Activated CD4-positive, alpha-beta T cell treated with anti-CD3 and anti-CD28 coated beads for 48 hours (primary cell): ENCODE data around the gene TNFAIP8L1.

Source experiments
- DNase-seq: peaks from one replicate; pipeline ENCODE4 v3.0.0-alpha.2; 2020

The TNFAIP8L1 gene

DNA sequence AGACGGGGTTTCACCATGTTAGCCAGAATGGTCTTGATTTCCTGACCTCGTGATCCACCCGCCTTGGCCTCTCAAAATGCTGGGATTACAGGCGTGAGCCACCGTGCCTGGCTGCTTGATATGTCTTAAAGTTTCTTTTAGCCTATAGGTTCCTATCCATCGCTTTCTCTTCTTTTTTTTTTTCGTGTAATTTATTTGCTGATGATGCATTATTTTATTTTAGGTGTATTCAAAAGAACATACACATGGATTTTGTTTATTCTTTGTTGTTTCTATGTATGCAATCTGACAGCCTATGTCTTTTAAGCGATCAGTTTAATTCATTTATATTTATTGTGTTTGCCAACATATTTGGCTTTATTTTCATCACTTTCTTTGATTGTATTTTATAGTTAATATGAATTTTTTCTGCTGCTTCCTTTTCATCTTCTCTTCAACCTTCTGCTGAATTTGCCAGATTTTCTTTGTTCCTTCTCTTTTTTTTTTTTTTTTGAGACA, 26.0 kb upstream of the TNFAIP8L1 start:
- DNase-seq: no peak

DNA sequence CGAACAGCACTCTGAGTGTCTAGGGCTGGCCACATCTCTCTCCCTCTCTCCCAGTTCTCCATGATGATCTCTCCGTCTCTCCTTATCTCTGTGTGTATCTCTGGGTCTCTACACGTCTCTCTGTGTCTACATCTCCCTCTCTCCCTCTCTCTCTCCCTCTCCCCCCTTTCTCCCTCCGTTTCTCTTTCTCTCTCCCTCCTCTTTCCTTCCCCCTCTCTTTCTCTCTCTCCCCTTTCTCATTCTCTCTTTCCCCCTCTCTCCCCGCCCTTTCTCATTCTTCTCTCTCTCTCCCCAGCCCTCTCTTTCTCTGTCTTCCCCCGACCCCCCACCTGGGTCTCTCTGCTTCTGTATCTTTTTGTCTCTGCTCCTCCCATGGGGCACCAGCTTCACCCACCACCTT, 21.3 kb upstream of the TNFAIP8L1 start:
- DNase-seq: no peak

DNA sequence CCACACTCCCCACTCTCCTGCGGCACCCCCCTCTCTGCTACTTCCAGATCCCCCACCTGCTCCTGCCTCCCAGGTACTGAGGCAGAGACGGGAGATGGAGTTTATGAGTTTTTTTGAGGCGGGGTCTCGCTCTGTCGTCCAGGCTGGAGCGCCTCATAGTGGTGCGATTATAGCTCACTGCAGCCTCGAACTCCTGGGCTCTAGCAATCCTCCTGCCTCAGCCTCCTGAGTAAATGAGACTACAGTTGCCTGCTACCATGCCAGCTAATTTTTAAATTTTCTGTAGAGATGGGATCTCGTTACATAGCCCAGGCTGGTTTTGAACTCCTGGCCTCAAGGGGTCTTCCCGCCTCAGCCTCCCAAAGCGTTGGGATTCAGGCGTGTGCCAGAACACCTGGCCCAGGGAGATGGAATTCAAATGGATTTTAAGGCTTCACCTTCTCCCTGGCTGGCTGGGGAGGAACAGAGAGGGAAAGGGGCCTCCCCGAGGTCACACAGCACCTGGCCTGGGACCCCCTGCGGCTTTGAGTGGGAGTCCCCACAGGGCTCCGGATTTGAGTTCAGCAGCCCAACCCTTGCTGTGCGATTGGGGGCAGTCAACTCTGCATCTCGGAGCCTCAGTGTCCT, 19.5 kb upstream of the TNFAIP8L1 start:
- DNase-seq: no peak

DNA sequence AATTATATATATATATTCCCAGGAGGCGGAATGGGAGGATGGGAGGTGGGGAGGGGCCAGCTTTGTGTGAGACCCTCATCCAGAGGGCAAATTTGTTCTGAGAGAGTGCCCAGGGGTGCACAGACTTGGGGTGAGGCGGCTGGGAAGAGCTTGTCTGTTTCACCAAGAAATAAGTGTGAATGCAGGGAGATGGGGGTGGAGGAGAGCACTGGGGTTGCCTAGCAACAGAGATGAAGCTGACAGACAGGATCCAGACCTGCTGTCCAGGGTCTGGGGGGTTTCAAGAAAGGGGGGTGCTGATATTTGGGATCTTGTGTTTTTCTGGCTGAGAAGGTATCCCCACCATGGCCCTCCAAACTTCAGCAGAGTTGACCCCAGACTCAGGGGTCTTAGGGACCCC, 18.6 kb upstream of the TNFAIP8L1 start:
- DNase-seq: no peak

DNA sequence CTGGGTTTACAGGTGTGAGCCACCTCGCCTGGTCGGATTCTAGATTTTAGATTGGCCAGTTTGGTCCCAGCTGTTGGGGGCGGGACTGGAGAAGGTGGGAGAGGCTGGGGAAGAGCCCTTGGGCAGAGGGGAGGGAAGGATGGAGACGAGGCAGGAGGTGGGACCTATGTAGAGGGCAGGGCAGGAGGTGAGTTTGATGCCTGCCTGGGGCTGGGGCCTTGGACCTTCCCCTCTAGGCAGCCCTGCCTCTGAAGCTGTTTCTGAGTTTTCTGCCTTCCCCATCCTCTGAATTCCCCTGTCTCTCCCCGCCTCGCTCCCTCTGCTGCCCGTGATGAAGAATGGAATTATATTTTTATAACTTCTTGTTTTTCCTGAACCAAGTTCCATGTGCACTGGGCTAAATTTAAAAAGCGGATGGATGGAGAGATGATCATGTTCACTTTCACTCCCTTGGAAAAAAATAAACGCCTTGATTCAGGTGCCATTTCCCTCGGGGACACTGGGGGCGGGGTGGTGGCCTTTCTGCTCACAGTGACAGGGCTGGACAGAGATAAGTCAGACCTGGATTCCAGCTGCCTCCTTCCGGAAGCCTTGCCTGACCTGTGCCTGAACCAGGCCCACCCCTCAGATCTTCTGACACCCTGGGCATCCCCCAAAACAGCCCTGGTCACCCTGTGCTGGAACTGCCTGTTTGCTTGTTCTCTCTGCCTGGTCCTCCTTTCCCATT, 16.5 kb upstream of the TNFAIP8L1 start:
- DNase-seq: no peak

DNA sequence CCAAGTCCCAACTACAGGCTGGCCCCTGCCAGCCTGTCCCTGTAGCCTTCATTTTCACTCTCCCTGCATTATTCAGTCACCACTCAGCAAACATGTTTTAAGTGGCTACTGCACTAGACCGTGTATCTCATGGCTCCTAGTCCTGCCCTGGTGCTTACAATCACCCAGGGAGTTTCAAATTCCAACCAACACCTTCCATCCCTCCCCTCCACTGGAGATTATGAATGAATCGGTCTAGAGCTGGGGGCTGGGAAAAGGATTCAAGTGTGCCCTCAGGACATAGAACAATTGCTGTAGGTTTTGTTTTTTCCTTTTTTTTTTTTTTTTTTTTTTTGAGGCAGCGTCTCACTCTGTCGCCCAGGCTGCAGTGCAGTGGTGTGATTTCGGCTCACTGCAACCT, 15.0 kb upstream of the TNFAIP8L1 start:
- no peak for DNase-seq

DNA sequence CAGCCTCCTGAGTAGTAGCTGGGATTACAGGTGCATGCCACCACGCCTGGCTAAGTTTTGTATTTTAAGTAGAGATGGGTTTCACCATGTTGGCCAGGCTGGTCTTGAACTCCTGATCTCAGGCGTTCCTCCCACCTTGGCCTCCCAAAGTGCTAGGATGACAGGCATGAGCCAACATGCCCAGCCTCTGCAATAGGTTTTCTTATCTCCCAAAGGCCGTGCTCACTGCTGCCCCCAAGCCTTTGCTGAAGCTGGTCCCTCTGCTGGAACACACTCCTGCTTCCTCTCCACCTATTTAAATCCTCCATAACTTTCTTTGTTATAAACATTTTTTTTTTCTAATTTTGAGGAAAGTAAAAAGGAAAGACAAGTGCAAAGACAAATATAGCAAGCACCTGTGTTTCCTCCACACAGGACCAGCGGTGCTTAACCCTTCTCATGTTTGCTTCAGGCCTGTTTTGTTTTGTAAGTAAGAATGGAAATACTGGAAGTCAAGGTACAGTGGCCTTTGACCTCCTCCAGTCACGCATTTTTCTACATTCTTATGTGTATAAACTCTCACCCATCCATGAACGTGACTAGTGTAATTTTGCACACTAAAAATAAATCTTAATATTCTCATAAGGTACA, 14.5 kb upstream of the TNFAIP8L1 start:
- no peak for DNase-seq

DNA sequence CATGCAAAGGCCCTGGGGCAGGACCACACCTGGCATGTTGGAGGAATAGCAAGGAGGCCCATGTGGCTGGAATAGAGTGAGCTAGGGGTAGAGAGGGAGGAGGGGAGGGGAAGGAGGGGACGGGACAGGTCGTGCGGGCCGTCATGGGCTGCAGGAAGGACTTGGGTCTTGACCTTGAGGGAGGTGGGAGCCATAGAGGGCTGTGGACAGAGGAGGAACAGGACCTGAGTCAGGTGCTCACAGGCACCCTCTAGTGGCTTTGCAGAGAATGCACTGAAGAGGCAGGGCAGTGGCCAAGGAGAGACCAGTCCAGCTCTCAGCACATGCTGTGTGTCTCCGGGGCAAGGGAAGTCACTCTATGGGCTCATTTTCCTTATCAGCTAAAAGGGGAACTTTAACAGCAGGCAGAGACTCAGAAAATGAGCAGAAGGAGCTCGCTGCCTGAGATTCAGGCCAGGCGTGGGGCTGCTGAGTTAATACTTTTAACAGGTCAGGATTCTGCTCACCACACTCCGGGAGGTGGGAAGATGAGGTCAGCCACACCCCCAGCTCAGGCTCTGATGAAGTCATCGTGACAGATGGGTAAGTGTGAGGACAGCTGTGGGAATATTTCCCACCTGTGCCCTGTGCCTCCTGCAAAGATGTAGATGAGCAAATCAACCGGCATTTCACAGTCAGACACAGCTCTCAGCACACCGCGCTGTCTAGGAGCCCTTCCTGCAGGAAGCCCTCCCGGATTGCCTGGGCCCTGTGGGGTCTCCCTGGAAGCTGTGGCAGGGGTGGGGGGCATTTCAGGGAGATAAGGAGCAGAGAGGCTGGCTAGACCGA, 6.0 kb upstream of the TNFAIP8L1 start:
- peak; percentile 66 for DNase-seq

DNA sequence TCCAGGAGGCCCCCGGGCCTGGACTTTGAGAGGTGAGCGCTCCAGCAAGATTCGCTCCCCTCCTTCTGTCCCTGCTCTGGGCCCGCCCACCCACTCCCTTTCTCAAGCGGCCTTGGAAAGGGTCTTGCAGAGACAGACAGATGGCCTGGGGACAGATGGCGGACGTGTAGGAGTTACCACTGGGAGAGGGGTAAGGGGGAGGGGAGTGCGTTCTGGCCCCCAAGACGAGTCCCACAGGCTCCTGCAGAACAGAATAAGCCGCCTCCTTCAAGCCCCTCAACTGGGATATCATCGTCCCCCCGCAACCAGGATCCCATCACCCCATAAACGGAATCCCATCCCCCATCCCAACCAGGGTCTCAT, 3.6 kb upstream of the TNFAIP8L1 start:
- DNase-seq: no peak

DNA sequence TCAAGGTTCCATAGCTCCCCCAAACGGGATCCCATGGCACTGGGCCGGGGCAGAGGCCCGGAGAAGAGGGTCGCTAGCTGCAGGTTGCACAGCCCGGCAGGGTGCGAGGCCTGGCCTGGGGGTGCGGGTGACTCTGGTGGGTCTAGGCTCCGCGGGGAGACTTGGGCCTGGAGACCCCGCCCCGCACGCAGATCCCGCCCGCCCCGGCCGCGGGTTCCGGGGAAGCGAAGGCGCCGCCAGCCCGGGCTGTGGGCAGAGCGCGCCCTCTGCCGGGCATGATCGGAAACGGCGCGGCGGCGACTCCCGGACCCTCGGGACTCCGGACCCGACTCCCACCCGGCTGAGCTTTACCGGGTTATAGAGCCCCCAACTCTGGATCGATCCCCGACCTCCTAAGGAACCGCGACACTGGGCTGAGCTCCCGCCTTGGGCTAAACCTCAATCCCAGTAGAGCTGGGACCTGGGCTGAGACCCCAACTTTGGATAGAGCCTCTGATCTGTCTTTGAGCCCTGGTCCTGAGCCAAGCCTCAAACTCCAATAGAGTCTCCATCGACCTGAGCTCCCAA, 3.1 kb upstream of the TNFAIP8L1 start:
- DNase-seq: peak; percentile 83

DNA sequence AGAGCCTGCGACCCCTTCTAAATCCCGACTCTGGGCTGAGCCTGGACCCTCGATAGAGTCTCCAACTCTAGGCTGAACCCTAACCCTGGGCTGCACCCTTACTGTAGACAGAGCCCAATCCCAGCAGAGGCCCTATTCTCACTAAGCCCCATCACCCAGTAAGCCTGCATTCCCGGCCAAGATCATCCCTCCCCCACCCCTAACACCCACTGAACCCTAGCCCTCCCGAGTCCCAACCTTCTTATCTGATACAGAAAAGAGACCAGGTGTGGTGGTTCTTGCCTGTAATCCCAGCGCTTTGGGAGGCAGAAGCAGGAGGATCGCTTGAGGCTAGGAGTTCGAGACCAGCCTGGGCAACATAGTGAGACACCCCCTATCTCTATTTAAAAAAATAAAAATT, 2.6 kb upstream of the TNFAIP8L1 start:
- no peak for DNase-seq

DNA sequence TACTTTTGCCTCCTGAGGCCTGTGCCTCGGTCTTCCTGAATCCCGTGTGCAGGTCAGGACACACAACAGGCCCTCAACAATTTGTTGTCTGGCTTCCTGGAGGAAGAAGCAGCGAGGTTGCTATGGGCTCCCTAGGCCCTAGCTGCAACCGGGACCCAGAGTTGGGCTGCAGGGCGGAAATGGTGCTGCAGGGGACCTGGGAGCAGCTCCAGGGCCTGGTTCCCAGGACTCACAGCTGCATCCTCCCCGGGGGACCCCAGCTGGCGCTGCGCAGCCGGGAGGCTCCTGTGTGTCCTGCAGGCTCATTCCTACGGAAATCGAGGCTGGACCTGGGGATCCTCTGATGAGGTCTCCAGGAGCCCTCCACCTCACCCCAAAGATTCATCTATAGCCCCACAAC, 999 bp upstream of the TNFAIP8L1 start:
- no peak for DNase-seq

DNA sequence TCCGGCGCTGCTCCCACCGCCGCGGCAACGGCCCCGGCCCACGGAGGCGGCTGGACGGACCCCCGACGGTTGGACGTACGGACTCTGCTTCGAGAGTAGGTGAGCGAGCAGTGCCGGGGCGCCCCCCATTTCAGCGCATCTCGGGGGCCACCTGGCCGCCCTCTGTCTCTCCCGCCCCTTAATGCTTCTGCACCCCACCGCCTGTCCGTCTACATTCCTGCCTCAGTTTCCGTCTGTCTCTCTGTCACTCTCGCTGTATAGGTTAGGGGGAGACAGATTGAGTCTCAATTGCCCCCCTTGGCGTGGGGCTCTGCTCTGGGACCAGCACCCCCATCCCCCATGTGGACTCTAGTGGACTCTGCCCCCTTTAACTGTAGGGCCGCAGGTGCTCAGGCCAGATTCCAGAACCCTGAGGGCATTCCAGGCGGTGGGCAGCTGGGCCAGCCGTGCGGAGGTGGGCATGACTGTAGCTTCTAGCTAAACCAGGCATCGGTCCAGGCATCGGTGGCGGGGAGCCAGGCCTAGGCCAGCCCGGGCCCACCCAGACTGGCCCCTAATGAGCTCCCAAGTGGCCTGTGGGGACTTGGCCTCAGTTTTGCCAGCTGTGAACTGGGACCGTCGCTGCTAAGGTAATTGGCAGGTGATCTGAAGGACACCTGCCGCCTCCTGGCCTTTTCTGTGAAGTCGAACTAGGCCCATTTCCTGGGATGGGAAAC, 373 bp downstream of the TNFAIP8L1 start:
- DNase-seq: no peak

DNA sequence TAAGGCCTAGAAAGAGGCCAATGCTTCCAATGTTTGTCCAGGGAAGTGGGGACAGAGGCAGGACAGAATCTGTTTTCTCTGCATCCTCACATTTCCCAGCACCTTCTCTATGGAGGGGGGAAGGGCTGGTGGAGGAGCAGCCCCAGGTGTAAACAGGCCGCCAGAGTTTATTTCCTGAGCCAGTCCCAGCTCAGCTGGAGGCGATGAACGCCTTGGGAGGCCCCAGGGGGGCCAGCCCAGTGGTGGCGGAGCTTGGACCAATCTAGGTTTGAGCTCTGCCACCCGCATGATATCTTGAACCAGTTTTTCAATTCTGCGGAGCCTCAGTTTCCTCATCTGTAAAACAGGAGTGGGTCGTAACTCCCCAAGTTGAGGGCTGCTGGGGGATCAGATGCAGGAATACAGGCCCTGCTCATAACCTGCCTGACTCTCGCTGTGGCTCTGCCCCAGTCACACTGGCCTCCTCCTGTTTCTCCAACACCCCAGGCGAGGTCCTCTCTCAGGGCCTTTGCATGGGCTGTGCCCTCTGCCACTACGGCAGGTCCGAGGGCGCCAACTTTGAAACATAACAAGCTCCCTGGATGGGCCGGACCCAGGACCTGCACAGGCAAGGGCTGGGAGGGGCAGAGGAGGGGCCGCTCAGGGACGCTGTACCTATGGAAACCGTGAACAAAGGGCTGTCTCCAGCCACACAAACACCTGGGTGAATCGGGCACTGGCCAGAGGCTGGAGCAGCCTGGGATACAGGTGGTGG, 1.1 kb downstream of the TNFAIP8L1 start:
- DNase-seq: no peak

DNA sequence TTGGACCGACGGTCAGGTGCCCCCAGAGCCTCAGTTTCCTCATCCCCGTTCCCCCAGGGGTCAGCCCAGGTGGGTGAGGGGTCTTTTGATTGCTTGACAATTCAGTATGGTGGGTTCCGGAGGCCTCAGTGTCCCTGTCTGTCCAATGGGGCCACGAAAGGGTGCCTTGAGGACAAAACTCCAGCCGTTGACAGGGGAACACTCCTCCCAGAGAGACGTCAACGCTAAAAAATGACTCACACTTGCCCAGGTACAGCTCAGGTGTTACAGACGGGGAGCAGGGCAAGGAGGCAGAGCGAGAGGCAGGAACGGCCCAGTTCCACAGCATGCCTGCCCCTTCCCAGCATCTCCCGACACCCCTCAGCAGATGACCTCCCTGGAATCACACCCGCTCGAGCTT, 1.8 kb downstream of the TNFAIP8L1 start:
- no peak for DNase-seq

DNA sequence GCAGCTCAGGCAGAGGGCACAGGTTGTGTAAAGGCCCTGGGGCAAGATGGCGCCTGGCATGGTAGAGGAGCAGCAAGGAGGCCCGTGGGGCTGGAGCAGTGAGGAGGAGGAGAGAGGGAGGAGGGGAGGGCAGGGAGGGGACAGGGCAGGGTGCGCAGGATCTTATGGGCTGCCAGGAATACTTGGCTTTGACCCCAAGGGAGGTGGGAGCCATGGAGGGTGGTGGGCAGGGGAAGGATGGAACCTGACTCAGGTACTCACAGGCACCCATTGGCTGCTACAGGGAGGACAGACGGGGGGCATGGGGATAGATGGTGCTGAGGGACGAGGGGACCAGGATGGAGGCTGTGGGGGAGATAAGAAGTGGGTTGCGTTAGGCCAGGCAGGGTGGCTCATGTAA, 3.3 kb downstream of the TNFAIP8L1 start:
- DNase-seq: no peak

DNA sequence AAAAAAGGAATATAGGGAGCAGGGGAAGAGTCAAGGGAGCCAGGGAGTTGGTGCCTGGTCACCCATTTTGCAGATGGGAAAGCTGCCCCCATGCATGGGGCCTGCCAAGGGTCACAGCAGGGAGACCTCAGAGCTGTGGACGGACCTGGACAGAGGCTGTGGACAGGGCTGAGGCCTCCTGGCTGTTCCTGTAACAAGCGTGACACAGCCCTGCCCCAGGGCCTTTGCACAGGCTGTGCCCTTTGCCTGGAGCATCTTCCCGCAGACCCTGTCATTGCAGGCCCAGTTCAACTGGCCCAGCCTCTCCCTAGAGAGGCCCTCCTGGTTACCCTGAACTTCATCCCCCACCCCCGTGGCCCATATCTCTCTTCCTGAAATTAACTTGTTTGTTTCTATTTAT, 6.4 kb downstream of the TNFAIP8L1 start:
- DNase-seq: no peak

DNA sequence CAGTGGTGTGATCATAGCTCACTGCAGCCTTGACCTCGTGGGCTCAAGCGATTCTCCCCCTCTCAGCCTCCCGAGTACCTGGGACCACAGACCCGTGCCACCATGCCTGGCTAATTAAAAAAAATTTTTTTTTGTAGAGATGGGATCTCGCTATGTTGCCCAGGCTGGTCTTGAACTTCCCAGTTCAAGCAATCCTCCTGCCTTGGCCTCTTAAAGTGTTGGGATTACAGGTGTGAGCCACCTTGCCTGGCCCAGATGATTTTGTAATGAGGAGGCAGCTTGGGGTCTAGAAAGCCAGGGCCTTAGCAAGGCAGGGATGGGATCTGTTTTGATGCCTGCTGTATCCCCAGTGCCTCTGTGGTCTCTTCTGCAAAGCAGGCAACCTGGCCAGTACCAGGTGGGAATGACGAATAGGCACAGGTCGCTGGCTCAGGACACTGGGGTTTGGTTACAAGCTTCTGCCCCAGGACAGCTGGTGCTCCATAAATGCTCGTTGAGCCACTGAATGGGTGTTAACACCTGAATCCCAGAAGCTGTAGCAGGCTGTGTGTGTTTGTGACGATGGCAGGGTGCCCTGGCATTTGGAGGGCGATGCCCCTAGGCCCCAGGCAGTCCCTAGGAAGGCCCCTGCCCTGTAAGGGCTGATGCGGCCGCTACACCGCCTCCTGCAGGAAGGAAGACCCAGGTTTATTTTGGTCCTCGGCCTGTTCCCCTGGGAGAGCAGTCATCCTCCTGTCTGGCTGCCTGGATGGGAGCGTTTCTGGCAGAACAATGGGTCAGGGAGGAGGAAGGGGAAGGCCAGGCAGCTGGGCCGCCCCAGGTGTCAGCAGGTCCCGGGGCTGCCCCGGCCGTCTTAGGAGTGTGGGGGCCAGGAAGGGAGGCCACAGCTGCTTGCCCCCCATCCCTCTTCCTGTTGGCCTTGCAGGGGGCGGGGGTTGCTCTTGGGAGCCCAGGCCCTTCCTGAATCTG, 8.6 kb downstream of the TNFAIP8L1 start:
- DNase-seq: no peak

DNA sequence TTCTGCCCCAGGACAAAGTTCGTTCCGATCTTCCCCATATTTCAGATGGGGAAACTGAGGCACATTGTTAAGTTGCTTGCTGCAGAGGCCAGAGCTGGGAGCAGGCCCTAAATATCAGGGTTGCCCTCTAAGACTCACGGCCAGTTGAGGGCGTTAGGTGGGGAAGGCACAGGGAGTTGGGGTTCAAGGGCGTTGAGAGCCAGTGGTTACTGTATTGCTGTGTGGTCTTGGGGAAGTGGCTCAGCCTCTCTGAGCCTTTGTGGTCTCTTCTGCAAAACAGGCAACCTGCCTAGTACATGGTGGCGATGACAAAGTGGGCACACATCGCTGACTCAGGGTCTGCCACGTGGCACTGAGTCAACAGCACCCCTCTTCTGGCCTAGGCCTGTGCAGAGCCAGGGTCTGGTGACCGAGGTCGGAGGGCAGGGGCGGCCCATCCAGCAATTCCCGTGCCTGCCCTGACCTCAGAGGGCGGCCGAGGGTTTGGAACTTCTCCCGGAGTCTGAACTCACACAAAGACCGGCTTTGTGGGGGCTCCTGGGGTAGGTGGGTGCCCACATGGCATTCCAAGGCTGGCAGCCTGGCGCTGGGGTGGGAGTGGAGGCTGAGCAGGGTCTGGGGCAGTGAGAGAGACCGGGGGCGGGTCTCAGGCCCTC, 10.2 kb downstream of the TNFAIP8L1 start:
- DNase-seq: no peak

DNA sequence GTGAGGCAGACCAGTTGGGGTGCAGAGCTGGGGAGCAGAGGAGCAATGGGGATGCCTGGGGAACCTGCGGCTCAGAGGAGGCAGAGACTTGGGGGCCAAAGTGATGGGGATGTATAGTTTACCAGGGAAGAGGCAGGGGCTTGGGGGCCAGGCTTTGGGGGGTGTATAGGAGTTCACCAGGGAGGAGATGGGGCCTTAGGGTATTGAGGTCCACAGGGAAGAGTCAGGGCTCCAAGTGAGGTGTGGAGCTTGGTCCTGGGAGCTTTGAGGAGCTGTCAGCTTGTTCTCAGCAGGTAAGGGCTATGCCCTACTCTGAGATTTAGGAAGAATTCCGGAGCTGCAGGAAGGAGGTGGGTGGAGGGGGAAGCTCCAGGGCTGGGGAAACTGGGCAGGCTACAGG, 10.8 kb downstream of the TNFAIP8L1 start:
- DNase-seq: no peak
